Measurements from ENCODE around the gene PSD. TPM values are rescaled to one million over a fixed set of nuclear protein-coding genes. Genes with fewer than 3 reads are reported as not detected.

Gene PSD
- total RNA-seq, 1 experiment from 2014 or later = 2.4 TPM

DNA sequence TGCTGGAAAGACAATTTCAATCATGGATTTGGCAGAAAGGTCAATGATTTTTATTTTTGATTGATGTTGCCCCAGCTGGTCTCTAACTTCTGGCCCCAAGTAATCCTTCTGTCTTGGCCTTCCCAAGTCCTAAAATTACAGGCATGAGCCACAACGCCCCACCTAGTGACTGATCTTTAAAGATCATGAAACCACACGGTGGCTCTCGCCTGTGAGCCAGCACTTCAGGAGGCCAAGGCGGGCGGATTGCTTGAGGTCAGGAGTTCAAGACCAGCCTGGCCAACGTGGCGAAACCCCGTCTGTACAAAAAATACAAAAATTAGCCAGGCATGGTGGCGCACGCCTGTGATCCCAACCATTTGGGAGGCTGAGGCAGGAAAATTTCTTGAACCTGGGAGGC lies 45.4 kb upstream of the PSD start:
- DNase-seq (ENCODE audit: low read depth, low spot score) (no peak), ATAC-seq (no peak)
- no TSS peak for BruUV-seq (replicated peaks)
- Histone ChIP-seq H3K9me3 (ENCODE audit: control insufficient read depth, insufficient read depth, low read depth, low read length) (no peaks in the 10 kb centered on the region), H3K4me1 (ENCODE audit: control insufficient read depth, insufficient read depth, low read length) (peaks cover 23% of the 10 kb centered on the region), H3K4me3 (ENCODE audit: low read depth in 2 of 2, low read length in 2 of 2) (no peak overlapping the region), H3K27me3 (ENCODE audit: control insufficient read depth, insufficient read depth, low read length) (no peaks in the 10 kb centered on the region), H3K27ac (ENCODE audit: low read length) (no peak overlapping the region), H3K36me3 (ENCODE audit: control insufficient read depth, insufficient read depth, low read length) (peaks cover 3% of the 10 kb centered on the region; the same call in 1 of the 2 replicates)
- intact Hi-C loops (cut with micrococcal nuclease; ENCODE audit: unreplicated experiment) = no loop called here
- TF ChIP-seq POLR2AphosphoS5 (IDR thresholded peaks at IDR 0.05; ENCODE audit: low read depth, low read length) (no peak), SIN3A (IDR thresholded peaks at IDR 0.05; ENCODE audit: borderline replicate concordance, insufficient read depth, low read depth, low read length) (no peak), TCF7L2 (IDR thresholded peaks at IDR 0.05; ENCODE audit: low read depth, low read length) (no peak)
- TF ChIP-seq, protein P1, sequence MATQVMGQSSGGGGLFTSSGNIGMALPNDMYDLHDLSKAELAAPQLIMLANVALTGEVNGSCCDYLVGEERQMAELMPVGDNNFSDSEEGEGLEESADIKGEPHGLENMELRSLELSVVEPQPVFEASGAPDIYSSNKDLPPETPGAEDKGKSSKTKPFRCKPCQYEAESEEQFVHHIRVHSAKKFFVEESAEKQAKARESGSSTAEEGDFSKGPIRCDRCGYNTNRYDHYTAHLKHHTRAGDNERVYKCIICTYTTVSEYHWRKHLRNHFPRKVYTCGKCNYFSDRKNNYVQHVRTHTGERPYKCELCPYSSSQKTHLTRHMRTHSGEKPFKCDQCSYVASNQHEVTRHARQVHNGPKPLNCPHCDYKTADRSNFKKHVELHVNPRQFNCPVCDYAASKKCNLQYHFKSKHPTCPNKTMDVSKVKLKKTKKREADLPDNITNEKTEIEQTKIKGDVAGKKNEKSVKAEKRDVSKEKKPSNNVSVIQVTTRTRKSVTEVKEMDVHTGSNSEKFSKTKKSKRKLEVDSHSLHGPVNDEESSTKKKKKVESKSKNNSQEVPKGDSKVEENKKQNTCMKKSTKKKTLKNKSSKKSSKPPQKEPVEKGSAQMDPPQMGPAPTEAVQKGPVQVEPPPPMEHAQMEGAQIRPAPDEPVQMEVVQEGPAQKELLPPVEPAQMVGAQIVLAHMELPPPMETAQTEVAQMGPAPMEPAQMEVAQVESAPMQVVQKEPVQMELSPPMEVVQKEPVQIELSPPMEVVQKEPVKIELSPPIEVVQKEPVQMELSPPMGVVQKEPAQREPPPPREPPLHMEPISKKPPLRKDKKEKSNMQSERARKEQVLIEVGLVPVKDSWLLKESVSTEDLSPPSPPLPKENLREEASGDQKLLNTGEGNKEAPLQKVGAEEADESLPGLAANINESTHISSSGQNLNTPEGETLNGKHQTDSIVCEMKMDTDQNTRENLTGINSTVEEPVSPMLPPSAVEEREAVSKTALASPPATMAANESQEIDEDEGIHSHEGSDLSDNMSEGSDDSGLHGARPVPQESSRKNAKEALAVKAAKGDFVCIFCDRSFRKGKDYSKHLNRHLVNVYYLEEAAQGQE (IDR thresholded peaks at IDR 0.05; ENCODE audit: insufficient read depth in 1 of 2, low read depth in 2 of 2, low read length in 1 of 2) = no peak
- TF ChIP-seq, protein P2, sequence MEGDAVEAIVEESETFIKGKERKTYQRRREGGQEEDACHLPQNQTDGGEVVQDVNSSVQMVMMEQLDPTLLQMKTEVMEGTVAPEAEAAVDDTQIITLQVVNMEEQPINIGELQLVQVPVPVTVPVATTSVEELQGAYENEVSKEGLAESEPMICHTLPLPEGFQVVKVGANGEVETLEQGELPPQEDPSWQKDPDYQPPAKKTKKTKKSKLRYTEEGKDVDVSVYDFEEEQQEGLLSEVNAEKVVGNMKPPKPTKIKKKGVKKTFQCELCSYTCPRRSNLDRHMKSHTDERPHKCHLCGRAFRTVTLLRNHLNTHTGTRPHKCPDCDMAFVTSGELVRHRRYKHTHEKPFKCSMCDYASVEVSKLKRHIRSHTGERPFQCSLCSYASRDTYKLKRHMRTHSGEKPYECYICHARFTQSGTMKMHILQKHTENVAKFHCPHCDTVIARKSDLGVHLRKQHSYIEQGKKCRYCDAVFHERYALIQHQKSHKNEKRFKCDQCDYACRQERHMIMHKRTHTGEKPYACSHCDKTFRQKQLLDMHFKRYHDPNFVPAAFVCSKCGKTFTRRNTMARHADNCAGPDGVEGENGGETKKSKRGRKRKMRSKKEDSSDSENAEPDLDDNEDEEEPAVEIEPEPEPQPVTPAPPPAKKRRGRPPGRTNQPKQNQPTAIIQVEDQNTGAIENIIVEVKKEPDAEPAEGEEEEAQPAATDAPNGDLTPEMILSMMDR (IDR thresholded peaks at IDR 0.05) = no peak
- POLR2A ChIA-PET = no interaction called here
- in situ Hi-C loops (cut with HindIII; ENCODE audit: low pct_unique_long_range_greater_than_20kb, low sequenced_read_pairs) = no loop called here
- CTCF ChIA-PET = no interaction called here

DNA sequence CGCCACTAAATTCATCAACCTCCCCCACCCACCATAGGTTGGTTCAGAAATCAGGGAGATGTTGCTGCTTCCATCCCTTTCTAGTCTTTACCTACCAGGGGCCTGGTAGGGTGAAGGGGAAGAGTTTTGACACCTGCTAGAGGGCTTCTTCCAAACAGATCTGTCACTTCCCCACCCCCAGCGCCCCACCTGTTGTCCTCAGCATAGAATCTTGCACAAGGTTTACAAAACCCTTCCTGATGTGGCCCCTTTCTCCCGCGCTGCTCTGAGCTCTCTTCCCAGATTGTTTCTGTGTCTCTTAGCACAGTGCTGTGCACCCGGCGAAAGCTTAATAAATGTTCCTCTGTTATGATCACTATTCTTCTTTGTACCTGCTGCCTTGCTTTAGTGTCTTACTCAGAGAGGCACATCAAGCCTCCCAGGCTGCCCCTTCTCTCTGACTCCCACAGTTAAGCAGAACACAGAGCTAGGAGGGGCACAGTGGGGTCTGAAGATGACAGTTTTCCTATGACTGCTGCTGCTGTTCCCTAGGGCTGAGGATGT lies 44.0 kb upstream of the PSD start:
- POLR2A ChIA-PET = interaction anchor here (0.6 kb wide), 2 partner anchors 12 to 20 kb away, joined by 3 read pairs; no protein-coding TSS in a partner anchor
- BruUV-seq (replicated peaks) = TSS peak; percentile 66
- in situ Hi-C loops (cut with HindIII; ENCODE audit: low pct_unique_long_range_greater_than_20kb, low sequenced_read_pairs) = no loop called here

More for the DNA sequence above, 44.0 kb upstream of the PSD start:
- intact Hi-C loops (cut with micrococcal nuclease; ENCODE audit: unreplicated experiment) = no loop called here
- TF ChIP-seq SIN3A (IDR thresholded peaks at IDR 0.05; ENCODE audit: borderline replicate concordance, insufficient read depth, low read depth, low read length) (no peak), POLR2AphosphoS5 (IDR thresholded peaks at IDR 0.05; ENCODE audit: low read depth, low read length) (no peak), TCF7L2 (IDR thresholded peaks at IDR 0.05; ENCODE audit: low read depth, low read length) (no peak)
- TF ChIP-seq, protein P2 (IDR thresholded peaks at IDR 0.05) = no peak
- TF ChIP-seq, protein P1 (IDR thresholded peaks at IDR 0.05; ENCODE audit: insufficient read depth in 1 of 2, low read depth in 2 of 2, low read length in 1 of 2) = no peak
- DNase-seq (ENCODE audit: low read depth, low spot score) = no peak
- Histone ChIP-seq H3K27me3 (ENCODE audit: control insufficient read depth, insufficient read depth, low read length) (no peaks in the 10 kb centered on the region), H3K4me1 (ENCODE audit: control insufficient read depth, insufficient read depth, low read length) (peaks cover 23% of the 10 kb centered on the region), H3K9me3 (ENCODE audit: control insufficient read depth, insufficient read depth, low read depth, low read length) (no peaks in the 10 kb centered on the region), H3K36me3 (ENCODE audit: control insufficient read depth, insufficient read depth, low read length) (peaks cover 3% of the 10 kb centered on the region; the same call in 1 of the 2 replicates), H3K27ac (ENCODE audit: low read length) (no peak overlapping the region), H3K4me3 (ENCODE audit: low read depth in 2 of 2, low read length in 2 of 2) (peak overlapping the region; percentile 14 to 35; a peak in 3 of 4 replicates)
- 0 out of 2 replicates have a peak, but pooled peaks have one; percentile 2 for ATAC-seq
- CTCF ChIA-PET = no interaction called here

Measured in Panc1 (cell line).